Esophagus muscularis mucosa (tissue), 3 donors: ENCODE data around the gene PRND.

Source experiments
- EP300 ChIP-seq: sonication (generic); formaldehyde crosslinking; IDR thresholded peaks from one replicate; pipeline ENCODE4 v1.6.1; 2017; ENCODE audit warnings: antibody characterized with exemption
- TF ChIP-seq, protein P1 (sequence below), 3 experiments: fragments of 200-600 bp in 2 of 3; fragments of 450-650 bp in 1 of 3; sonication (generic) in 2 of 3; IDR thresholded peaks; one replicate each; pipeline ENCODE4 v1.5.1; 2017 to 2019; ENCODE audit warnings: antibody characterized with exemption in 3 of 3, mild to moderate bottlenecking in 2 of 3, moderate library complexity in 1 of 3

- TF ChIP-seq, protein P1, sequence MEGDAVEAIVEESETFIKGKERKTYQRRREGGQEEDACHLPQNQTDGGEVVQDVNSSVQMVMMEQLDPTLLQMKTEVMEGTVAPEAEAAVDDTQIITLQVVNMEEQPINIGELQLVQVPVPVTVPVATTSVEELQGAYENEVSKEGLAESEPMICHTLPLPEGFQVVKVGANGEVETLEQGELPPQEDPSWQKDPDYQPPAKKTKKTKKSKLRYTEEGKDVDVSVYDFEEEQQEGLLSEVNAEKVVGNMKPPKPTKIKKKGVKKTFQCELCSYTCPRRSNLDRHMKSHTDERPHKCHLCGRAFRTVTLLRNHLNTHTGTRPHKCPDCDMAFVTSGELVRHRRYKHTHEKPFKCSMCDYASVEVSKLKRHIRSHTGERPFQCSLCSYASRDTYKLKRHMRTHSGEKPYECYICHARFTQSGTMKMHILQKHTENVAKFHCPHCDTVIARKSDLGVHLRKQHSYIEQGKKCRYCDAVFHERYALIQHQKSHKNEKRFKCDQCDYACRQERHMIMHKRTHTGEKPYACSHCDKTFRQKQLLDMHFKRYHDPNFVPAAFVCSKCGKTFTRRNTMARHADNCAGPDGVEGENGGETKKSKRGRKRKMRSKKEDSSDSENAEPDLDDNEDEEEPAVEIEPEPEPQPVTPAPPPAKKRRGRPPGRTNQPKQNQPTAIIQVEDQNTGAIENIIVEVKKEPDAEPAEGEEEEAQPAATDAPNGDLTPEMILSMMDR (IDR thresholded peaks at IDR 0.05), result no peak
- TF ChIP-seq EP300, result no peak
Observed at GRCh38 chr20:4726710-4727397, 5.1 kb downstream of the PRND start.
